ENCODE measurements around the gene NDUFB4.

NDUFB4 gene

DNA sequence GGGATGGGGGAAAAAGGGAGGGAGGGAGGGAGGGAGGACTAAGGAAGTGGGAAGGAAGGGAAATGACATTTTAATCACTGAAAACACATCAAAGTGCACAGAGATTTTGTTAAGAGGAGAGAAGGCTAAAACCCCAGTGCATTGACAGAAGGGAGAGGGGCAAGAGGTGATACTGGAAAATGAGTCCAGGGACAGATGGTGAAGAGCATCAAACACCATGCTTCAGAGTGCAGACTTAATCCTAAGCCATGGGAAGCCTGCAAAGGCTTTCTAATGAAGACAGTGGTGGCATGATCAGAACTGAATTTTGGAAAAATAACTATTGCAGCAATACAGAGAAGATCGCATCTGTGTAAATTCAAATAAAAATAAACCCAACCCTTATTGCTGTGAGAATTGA, 44.1 kb downstream of the NDUFB4 start:
- DNase-seq, result no peak

- DNase-seq, result no peak
Measured at GRCh38 chr3:120641696-120642246, 45.6 kb downstream of the NDUFB4 start.

DNA sequence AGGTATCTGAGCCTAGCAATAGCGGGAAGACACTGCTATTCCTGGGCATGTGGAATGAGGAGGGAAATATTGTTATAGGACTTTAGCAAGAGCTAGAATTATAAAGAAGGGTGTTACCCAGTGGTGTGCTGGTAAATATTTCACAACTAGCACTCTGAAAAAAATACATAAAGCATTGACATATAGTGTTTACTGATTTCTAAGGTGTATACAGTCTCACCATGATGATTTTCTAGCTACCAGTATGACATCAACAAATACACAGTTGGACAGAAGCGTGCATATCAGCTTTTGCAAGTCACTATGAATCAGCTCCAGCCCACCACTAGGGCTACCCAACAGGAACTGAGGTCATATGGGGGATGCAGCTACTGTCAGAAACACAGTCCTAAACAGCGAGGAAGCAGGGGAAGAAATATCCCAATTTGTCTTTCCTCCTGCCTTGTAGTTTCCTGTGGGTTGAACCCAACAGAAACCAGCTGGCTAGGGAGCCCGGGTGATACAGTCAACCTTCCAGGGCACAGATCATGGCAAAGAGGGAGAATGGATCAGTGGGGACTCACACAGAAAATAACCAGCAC, 46.3 kb downstream of the NDUFB4 start:
- DNase-seq, result no peak

GRCh38 chr3:120645083-120645845, 49.1 kb downstream of the NDUFB4 start:
- no peak for DNase-seq

GRCh38 chr3:120646771-120647432, 50.8 kb downstream of the NDUFB4 start:
- DNase-seq, result no peak

- DNase-seq, result no peak
Measured at GRCh38 chr3:120648290-120648689, 52.2 kb downstream of the NDUFB4 start.

DNA sequence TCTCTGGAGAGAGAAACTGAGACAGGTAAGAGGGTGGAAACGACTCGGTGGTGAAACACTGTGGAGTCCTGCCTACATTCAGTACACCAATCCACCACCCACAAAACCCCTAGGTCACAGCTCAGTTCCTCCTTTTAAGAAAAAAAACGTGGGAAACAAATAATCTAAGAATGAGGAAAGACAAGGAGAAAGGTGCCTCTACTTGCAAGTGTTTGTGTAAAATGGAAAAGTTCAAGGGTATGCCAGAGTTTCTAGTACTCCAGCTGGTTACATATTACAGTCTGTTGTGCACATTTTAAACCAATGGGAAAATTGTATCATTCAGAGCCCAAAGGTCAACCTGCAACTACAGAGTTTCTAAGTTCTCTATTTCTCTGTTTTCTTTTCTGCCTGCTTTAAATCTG, 53.7 kb downstream of the NDUFB4 start:
- DNase-seq, result no peak

- DNase-seq, result no peak
Measured at GRCh38 chr3:120650311-120650710, 54.2 kb downstream of the NDUFB4 start.

Measured in NCI-H1105 treated with DMSO at 0.1 percent for 48 hours (cell line).